GM19438 (cell line): ENCODE data around the gene TM9SF3.

Experiments
- ATAC-seq: cut with Tn5 transposase; IDR thresholded peaks from one replicate; pipeline ENCODE4 v1.9.1; 2021; ENCODE audit warnings: low read depth; ENCODE audit not compliant: unreplicated experiment

Gene TM9SF3

DNA sequence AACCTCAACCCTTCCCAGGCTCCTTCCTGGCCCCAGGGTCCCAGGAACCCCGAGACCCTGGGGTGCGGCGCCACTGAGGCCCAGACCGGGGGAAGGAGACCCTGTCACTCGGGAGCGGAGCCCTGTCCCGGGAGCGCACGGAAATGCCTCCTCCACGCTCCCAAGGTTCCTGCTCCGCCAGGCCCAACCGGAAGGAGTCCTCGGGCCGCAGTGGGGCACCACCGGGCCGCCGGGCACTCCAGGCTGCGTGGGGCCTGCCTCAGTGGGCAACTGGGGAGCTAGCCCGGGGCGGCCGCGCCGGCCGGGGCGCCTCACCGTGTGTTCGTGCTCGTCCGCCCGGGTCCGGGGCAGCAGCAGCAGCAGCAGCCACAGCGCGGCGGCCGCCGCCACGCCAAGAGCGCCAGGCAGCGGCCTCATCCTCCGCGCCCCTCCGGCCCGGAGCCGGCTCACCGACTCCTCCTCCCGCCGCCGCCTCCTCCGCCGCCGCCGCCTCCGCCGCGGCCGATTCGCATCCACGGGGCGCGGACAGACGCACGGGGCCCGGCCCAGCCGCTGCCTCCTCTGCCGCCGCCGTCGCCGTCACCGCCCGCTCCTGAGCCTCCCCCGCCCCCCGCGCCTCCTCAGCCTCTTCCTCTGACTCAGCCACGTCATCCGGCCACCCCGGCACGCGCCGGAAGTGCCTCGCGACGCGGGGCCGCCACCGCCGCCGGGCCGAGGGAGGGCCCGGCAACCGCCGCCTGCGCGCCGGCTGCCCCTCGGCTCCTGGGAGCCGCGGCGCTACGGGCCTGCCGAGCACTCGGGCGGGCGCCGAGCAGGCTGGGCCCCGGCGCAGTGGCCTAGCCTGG is at the start of gene TM9SF3:
Gene TM9SF3 (minus strand): TSS at position 594 of the 845 bp plus-strand sequence. CDS start 177 bp downstream, at position 417.
- peak; percentile 77 for ATAC-seq

DNA sequence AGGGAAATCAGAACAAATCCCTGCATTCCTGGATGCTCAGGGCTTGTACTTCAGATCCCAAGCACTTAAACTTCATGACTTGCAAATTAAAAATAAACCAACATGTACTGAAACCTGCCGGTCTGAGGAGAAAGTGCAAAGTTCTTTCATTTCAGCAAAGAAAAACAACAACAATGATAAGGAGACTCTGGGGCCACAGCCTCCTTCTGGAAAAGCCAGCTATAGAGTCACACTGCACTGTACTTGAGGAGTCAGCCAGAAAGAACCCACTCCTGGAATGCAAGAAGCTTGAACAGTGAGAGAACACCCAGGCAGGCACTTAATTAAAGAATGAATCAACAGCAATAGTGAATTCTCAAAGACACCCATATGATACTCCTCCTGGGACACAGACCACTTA is 49.7 kb upstream of the TM9SF3 start:
- no peak for ATAC-seq

DNA sequence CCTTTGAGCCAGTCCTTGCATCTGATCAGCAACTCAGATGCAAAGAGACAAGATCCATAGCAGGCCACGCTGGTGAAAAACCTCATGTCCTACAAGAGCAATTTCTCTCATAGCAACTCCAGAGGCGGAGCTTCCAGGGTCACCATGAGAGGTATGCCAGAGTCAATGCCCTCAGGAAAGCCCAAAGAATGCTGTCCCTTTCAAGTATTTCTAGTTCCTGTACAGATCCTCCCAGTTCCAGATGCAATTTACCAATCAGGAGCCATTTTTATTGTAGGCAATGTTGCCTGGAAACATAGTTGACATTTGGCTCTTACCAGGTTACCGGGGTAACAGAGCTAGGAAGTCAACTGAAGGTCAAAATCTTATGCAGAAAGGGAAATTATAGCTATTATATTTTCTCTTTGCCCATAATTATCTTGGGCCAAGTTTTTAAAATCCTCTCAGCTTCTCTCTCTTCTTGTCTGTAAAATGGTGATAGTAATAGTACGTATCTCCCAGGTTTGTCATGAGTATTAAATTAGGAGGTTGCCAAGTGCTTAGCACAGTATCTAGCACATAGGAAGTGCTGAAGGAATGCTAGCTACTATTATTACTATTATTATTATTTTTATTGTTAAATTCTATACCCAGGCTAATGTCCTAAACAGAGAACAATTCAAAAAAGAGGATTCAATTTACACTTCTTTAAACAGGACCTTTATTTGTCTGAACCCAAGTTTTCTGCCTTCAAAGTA is 46.3 kb upstream of the TM9SF3 start:
- ATAC-seq = no peak

DNA sequence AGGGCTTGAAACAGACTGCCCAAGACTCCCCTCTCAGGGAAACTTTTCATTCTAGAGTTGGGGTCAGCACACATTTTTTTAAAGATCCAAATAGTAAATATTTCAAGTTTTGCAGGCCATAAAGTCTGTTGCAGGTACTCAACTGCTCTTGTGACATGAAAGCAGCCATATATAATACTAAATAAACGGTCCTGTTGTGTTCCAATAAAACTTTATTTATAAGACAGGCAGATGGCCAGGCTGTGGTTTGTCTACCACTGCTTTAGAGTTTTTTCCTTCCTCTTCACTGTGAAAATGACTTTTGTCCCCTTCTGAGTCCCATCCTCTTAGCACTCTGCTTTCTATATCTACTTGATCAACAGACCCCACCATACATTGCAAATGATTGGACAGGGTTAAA is 40.5 kb upstream of the TM9SF3 start:
- ATAC-seq = no peak

DNA sequence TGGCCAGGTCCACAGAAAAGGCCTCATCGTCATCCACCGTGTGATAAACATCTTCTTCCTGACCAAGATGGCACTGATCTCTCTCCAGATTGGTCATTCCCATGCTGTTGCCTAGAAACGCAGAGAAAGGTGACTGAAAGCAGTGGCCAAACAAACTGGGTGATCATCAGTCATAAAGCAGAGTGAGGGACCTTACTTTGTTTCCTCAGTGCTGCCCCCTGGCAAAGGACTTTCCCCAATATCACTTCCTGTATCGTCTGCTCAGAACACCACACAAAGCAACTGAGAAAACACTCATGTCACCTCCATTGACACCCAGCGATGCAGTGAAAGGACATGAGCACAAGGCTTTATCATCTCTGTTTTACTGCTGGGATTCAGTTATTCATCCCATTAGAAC is 40.0 kb upstream of the TM9SF3 start:
- no peak for ATAC-seq

DNA sequence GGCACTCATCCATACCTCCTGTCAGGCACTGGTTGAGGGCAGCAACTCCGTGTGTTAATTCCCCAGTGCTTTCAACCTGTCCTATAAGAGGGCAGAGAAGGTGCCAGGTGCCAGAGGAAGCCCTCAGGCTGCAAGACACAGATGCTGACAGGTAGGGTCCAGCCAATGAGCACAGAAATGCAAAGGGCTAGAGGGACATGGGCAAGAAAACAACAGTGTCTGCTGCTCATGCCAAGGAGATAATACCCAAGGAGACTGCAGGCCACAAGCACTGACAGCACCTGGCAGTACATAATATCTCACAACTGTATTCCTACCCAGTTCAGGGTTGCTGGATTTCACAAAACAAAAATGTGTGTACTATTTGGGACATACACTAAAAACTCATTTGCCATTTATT is 38.4 kb upstream of the TM9SF3 start:
- no peak for ATAC-seq

DNA sequence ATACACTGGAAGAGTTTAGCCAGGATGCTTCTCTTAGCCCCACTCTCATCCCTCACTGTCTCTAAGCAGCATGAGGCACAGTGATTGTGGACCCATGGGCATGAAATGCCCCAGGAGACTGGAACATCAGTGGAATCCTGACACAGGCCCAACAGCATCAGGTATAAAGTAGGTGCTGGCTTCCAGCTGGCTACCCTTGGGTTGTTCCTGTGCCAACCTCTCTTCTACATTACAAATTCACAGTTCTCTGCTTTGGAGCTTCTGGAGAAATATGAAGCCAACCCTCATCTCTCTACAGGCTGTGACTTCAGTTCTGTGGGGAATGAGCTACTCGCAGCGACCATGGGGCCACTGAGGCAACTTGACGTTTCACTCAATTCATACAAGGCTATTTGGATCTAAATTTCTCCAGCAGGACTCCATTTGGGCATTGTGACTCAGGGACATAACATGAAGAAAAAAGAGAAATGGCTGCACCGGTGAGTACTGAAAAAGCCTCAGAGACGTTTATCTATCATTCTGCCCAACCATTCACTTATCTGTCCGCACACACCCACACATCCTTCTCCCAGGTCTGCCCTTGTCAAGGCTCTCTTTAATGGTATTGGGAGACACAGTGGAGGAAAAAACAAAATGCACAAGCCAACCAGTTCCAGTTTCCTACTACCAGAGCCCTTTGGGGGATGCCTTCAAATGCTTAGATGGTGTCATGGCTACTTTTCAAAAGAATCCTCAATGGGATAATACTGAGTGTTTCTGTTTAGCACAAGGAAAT is 35.4 kb upstream of the TM9SF3 start:
- no peak for ATAC-seq

DNA sequence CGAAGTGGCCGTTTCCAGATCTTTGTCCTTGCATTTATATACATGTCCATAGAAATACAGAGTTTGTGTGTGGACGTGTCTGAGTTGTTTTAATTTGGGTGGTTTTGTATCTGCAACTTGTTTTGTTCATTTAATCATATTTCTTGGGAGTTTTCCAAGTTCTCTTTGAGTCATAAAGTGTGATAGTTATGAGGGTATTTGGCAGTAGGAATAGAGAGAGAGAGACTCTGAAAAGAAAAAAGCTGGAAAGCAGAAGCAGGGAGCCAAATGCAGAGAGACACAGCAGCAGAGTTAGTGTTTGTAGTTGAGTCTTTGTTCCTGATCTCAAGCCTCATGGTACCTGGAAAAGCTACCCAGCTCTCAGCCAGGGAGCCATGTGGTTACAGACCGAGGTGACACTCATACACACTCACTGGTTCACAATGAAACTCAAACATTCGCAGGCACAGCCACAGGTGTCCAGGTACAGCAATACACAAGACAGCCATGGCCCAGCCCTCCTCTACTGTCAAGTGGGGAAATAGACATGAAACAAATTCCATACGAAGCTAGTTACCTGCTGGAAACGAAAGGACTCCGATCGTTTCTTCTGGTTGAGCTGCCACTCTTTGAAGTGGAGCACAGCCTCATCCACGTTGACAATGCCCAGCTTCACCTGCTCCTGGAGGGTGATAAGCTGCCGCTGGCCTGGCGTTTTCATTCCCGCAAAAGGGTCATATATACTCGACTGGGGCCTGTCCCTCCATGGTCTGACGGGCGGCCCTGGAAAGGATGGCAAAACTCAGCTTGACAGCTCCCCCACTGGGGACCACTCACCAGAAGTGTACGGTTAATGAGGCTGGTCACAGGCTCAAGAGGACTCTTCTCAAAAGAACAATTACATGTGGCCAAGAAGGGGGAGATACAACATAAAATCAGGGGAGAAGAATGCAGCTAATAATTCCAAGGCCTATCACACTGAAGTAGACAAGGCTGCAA is 33.3 kb upstream of the TM9SF3 start:
- no peak for ATAC-seq

DNA sequence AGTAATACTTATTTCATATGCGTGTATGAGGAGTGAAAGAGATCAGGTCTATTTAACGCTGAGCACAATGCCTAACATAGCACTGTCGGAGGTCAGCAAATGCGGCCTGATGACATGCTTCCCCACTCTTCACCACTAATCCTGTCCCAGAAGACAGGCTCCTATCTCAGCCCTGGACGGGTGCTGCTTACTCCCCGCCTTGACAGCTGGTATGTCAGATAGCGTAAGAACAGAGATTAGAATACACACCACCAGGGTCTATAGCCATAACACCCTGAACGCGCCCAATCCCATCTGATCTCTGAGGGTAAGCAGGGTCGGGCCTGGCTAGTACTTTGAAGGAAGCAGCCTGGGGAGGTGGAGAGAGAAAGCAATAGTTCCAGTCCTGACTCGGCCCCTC is 32.3 kb upstream of the TM9SF3 start:
- ATAC-seq = no peak

DNA sequence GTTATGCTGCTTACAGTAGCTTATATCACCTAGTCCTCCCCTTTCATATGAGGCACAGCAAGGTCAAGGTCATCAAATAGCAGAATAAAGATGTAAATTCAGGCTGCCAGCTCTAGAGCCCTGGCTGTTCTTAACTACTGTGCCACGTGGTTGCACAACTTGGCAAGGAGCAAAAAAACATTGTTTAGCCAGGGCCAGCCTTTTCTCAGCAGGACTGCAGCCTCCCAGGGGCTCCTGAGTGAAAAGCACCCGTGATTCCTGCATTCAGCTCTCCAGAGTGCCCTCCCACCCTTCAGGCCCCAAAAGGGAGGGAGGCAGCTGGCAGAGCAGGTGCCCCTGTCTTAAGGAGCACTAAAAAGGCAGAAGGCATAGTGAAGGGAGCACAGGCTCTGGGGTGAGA is 31.8 kb upstream of the TM9SF3 start:
- ATAC-seq = no peak

DNA sequence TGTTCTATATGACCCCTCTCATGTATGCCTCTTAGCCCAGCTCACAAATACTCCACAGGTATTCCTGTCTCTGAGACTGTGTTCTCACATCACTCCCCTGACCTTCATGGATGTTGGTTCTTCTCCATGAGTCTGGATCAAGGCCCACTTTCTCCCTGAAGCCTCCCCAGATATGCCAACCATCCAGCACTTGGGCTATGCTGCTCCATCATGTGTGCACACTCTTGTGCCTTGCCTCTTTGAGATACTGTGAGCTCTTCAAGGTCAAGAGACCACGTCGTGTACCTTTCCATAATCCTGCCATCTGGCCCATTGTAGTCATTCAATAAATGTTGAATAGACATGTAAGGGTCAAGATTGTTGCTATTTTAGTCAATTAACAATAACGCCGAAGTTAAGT is 30.1 kb upstream of the TM9SF3 start:
- ATAC-seq = no peak

DNA sequence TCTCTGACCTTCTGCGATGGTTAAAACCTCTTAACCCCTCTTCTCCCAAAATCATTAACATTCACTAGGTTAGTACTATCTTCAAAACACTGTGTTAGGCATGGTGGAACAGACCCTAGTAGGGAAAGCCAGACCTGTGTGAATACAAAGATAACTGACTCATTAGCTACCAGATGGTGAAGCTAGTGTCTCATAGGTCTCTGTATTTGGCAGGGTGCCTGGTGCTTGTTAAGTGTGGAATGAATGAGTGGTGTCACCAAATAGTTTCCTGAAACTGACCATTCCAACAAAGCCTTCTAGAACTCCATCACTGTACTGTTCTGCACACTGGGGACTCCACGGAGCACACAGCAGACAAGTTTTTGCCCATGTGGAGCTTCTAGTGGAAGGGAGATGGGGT is 27.7 kb upstream of the TM9SF3 start:
- no peak for ATAC-seq

DNA sequence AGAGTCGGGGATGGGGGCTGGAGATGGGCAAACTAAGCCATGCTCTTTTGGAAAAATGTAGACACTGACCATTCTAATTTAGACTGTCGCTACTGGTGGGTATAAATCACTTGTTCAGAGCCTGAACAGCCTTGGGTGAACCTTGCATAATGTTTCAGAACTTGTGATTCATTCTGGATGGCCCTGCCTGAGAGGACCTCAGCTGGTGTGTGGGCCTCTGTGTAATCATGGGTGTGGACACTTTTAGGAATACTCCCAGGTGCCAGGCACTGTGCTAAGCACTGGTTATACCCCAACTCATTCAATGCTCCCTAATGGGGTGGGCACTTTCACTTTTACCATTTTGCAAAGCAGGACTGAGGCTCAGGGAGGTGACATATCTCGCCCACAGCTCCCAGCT is 26.8 kb upstream of the TM9SF3 start:
- ATAC-seq = no peak

DNA sequence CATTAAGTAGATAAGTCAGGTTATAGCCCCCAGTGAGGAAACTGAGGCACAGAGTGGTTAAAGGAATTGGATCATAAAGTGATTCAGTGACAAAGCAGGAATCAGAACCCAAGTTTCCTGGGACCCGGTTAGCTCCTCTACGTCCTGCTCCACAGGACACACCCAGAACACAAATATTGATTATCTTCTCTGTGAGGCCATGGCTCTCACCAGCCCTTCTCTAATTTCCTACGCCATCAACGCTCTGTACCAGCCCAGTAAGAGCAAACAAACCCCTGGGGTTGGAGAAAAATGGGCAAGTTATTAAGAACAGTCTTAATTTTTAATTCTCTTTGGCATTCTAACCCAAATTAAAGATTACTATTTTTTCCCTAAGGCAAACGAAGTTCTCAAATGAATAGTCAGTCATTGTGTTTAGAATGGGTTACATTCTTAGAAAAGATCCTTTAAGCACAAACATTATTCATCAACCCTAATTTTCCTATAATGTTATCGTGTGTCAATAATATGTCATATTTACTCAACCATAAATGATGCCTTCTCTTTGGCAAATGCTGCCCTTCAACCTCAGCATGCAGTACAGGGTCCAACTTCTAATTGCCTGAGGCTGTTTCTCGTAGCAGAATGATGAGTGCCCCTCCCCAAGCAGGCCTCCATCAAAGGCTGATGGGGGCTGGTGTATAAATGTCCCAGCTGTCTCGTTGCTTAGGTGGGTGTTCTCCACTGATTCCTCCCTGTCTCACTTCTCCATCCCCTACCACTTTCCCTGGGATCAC is 25.4 kb upstream of the TM9SF3 start:
- ATAC-seq = no peak

DNA sequence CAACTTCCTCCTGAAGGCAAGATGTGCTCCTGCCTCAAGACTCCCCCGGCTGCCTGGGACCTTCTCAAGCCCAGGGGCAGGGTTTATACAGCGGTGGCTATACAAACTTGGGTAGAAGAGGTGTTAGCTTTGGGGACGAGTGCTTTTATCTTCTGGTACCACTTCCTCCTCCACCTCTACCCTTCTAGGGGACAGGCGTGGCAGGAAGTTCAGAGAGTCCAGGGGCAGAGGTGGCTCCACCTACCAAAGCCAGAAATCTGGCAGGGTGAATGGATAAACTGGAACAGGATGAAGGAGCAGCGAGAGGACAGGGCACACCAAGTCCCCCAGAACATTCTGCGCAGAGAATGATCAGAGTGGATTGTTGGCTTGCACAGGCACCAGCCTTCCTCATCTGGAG is 24.0 kb upstream of the TM9SF3 start:
- no peak for ATAC-seq

DNA sequence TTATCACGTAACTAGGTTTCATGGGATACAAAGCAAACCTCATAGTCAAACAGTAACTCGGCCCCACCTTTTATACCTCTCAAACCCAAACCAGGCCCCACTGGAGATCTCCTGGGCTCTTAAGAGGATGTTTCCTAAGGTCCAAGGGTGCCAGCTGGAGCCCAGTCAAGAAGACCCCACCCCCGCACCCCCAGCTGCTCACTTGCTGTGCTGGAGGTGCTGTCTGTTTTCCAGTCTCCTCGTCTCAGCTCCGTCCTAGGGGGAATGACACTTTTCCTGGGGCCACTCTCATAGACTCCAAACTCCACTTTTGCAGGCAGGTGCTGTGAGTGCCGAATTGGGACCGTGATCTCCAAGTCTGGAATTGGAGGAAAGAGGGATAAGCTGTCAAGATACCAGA is 22.7 kb upstream of the TM9SF3 start:
- ATAC-seq = no peak

DNA sequence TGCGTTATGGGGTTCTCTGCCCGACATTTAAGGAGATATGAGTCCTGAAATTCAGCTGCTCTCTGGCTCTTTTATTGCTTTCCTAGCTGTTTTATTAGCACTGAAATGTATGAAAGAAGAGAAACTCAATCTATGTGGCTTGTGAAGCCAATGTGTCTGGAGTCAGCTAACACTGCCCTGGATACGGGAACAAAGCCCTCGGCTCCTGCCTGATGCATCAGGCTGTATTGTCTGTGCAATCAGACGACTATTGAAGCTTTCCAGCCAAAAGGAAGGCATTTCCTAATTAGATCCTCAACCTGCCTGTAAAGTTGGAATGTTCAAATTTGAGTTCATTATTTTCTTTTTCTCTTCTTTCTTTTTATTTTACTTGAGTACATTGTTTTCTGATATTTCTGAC is 22.0 kb upstream of the TM9SF3 start:
- ATAC-seq = no peak

DNA sequence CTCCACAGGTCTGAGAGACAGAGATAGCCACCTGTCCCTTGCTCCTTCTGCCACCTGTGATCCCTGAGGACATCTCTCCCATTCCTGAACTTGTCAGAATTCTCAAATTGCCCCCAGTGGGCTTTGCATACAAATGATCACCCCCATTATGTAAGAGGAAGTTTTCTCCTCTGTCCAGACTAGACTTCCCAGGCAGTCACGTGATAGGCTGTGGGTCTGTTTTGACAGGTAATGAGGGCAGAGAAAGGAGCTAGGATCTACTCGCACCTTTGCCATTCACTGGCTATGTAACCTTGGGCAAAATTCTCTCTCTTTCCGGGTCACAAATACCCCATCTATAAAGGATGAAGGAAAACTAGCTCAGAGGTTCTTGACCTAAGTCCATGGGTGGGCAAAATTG is 21.4 kb upstream of the TM9SF3 start:
- no peak for ATAC-seq

DNA sequence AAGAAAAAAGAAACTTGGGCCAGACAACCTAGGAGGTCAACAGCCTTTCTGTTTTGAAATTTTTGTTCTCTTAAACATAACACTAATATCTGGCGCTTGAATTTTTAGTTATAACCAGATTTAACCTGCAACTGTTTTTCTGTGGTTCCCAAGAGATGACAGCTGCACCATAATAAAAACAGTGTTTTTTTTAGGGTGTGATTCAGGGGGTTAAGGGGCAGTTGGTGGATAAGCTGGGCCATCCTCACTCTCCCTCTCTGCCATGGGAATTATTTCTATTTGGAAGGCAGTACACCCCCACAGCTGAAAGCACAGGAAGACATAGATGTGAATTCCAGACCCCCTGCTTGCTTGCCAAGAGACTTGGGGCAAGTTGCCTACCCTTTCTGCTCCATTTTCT is 20.1 kb upstream of the TM9SF3 start:
- ATAC-seq = no peak
